SU-DHL-6 (cell line): ENCODE measurements around the gene BICC1.

Experiments
- EZH2phosphoT487 ChIP-seq: fragments of 200-600 bp; sonication (generic), shearing (Covaris generic); conservative IDR thresholded peaks from 2 replicates; pipeline ENCODE4 v1.6.1; 2018; ENCODE audit warnings: mild to moderate bottlenecking, antibody characterized with exemption, low read length, moderate library complexity, mixed read lengths
- TF ChIP-seq, protein P1 (sequence below): fragments of 200-600 bp; sonication (generic); IDR thresholded peaks from one replicate; pipeline ENCODE4 v1.5.1; 2017; ENCODE audit warnings: antibody characterized with exemption, mild to moderate bottlenecking, low read length, moderate library complexity; ENCODE audit not compliant: insufficient read depth, poor library complexity, severe bottlenecking

DNA sequence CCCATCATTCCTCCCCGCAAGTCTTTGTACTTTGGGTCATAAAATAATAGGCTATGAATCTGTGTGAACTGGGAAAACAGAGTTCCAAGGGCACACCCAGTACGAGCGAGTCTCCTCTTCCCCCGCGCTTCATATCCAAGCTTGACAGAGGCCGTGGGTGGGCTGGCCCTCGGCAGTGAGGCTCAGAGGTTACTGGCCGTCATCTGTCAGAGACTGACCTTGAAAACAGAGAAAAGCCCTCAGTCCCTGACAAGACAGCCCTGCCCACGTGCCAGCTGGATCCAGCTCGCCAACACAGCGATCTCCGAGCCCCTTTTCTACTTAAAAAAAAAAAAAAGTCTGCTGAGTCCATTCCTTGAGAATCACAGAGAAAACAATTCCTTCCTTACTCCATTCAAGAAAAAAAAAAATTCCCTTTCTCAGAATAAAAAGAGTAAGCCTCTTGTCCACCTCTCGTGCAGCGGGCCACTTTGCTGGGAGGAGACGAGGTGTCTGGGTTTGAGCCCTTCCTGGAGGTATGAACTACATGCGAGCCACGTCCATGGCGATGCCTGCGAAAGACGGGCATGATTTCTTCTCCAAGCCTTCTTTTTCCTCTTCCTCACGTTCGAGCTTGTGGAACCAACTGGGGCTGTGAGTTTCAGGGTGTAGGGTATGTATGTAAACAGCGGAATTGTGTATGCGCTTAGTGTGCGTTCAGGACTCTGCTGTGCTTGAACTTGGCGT, 744 bp upstream of the BICC1 start:
- TF ChIP-seq, protein P1, sequence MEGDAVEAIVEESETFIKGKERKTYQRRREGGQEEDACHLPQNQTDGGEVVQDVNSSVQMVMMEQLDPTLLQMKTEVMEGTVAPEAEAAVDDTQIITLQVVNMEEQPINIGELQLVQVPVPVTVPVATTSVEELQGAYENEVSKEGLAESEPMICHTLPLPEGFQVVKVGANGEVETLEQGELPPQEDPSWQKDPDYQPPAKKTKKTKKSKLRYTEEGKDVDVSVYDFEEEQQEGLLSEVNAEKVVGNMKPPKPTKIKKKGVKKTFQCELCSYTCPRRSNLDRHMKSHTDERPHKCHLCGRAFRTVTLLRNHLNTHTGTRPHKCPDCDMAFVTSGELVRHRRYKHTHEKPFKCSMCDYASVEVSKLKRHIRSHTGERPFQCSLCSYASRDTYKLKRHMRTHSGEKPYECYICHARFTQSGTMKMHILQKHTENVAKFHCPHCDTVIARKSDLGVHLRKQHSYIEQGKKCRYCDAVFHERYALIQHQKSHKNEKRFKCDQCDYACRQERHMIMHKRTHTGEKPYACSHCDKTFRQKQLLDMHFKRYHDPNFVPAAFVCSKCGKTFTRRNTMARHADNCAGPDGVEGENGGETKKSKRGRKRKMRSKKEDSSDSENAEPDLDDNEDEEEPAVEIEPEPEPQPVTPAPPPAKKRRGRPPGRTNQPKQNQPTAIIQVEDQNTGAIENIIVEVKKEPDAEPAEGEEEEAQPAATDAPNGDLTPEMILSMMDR = no peak
- TF ChIP-seq EZH2phosphoT487 = no peak
